ENCODE data around the gene RRP8. TPM values are rescaled to one million over a fixed set of nuclear protein-coding genes. Genes with fewer than 3 reads are reported as not detected.

Gene RRP8
- total and polyA plus RNA-seq, 10 of the 15 experiments (the other 5 are each of a cell fraction or from before 2014, with no cell fraction given) = 4.7 to 51.2 (median 23.9) TPM

GRCh38 chr11:6614446-6614845 is 11.0 kb upstream of the RRP8 start:
- no peak overlapping the region for H3K4me3 ChIP-seq
- CTCF ChIA-PET = interaction anchor here (0.6 kb wide), 1 partner anchor 903 kb away, joined by 3 read pairs; no protein-coding TSS in a partner anchor
- TF ChIP-seq ZBTB4 (CRISPR knock-in tag; IDR thresholded peaks at IDR 0.05) (no peak), ZNF384 (IDR thresholded peaks at IDR 0.05; ENCODE audit: borderline replicate concordance, low read depth, low read length) (no peak), SUPT20H (IDR thresholded peaks at IDR 0.05; ENCODE audit: borderline replicate concordance, control insufficient read depth, low read depth, low read length) (no peak), ATF2 (IDR thresholded peaks at IDR 0.05; ENCODE audit: low read length) (no peak), EZH2 (IDR thresholded peaks at IDR 0.05; ENCODE audit: borderline replicate concordance, control insufficient read depth, low read depth, low read length) (no peak), NBN (IDR thresholded peaks at IDR 0.05) (no peak), ZNF687 (IDR thresholded peaks at IDR 0.05) (no peak), BHLHE40 (IDR thresholded peaks at IDR 0.05; ENCODE audit: borderline replicate concordance in 1 of 2, low read depth in 2 of 2, low read length in 1 of 2) (no peak), ETV6 (conservative IDR thresholded peaks at IDR 0.05 in 1 of 2, IDR thresholded peaks at IDR 0.05 in 1 of 2; ENCODE audit: borderline replicate concordance in 1 of 2, low read depth in 1 of 2) (no peak), SUZ12 (IDR thresholded peaks at IDR 0.05; ENCODE audit: unreplicated experiment) (no peak), ATF3 (IDR thresholded peaks at IDR 0.05; ENCODE audit: borderline replicate concordance, extremely low read depth, low read depth, low read length) (no peak), CEBPB (IDR thresholded peaks at IDR 0.05; ENCODE audit: borderline replicate concordance in 1 of 2, low read depth in 2 of 2, low read length in 2 of 2) (no peak), KAT2A (conservative IDR thresholded peaks at IDR 0.05; ENCODE audit: control insufficient read depth, low read depth, low read length) (no peak), TCF12 (IDR thresholded peaks at IDR 0.05; ENCODE audit: low read depth, low read length) (no peak)

More at GRCh38 chr11:6614446-6614845, 11.0 kb upstream of the RRP8 start:
- DNase-seq (ENCODE audit: low read depth, low spot score) = no peak
- no peaks in the 10 kb centered on the region for H4K20me1 ChIP-seq (ENCODE audit: control insufficient read depth, insufficient read depth)
- no peak overlapping the region for H2AFZ ChIP-seq (ENCODE audit: control insufficient read depth, low read depth, low read length)
- H3K4me2 ChIP-seq (ENCODE audit: control insufficient read depth, insufficient read depth) = no peak overlapping the region
- peaks cover 21% of the 10 kb centered on the region for H3K4me1 ChIP-seq (ENCODE audit: control insufficient read depth, insufficient read depth, low read length)
- SMC1A ChIA-PET (ENCODE audit: uncharacterized antibody, unreplicated experiment) = no interaction called here
- intact Hi-C loops (cut with micrococcal nuclease; ENCODE audit: unreplicated experiment) (loop anchor here (5.0 to 10.0 kb wide), 2 partner anchors 133 to 910 kb away; no protein-coding TSS in a partner anchor), in situ Hi-C loops (cut with MboI) (loop anchor here (10.0 kb wide), 1 partner anchor 910 kb away; no protein-coding TSS in a partner anchor)
- peaks cover 24% of the 10 kb centered on the region for H3K79me2 ChIP-seq (ENCODE audit: control insufficient read depth, insufficient read depth, low read length)
- WGBS (ENCODE audit: insufficient coverage, insufficient replicate concordance, low lambda C conversion rate, missing lambda C conversion rate) = 67% methylated on average over 2 of the region's 2 CpGs
- no peak overlapping the region for H3K27ac ChIP-seq (ENCODE audit: control insufficient read depth, insufficient read depth)
- RAD21 ChIA-PET (ENCODE audit: unreplicated experiment) = interaction anchor here (0.5 kb wide), 1 partner anchor 21 kb away, joined by 3 read pairs; no protein-coding TSS in a partner anchor
- BruUV-seq (replicated peaks) = no TSS peak
- no peak for FAIRE-seq
- H3K9ac ChIP-seq (ENCODE audit: control insufficient read depth, insufficient read depth, low read length) = no peak overlapping the region
- H3K9me3 ChIP-seq (replicated peaks; ENCODE audit: control insufficient read depth, insufficient read depth, low read length) = no peaks in the 10 kb centered on the region
- POLR2A ChIA-PET = no interaction called here
- ATAC-seq = no peak
- peaks cover 10 to 23% of the 10 kb centered on the region in 2 experiments for H3K36me3 ChIP-seq (ENCODE audit: control insufficient read depth in 2 of 2, insufficient read depth in 2 of 2, low read length in 1 of 2)
- no peaks in the 10 kb centered on the region for H3K27me3 ChIP-seq (replicated peaks in 1 of 2; ENCODE audit: control insufficient read depth in 2 of 2, insufficient read depth in 2 of 2, low read length in 1 of 2)

Measured in GM12878 (cell line).